Measurements from ENCODE around the gene CALN1. TPM values are rescaled to one million over a fixed set of nuclear protein-coding genes. Genes with fewer than 3 reads are reported as not detected.

Gene CALN1
- total RNA-seq, 1 donor from 2014 or later: not detected

DNA sequence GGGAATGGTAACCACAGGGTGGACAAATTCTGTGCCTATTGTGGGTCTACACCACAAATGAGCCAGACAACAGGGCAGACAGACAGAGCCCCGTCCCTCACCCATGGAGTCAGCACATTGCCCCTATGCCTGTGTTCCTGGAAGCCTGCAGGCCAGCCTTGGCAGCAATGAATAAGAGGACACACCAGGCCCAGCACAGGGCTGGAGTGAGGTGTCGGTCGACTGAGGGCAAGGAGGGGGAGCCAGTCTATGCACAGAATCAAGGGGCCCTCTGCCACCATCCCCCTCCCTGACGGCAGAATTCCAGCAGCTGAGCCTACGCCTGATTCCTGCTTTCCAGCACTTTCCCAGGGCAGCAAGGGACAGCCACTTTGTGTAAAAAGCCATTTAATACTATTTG is 98.2 kb downstream of the CALN1 start:
- TF ChIP-seq, protein P1, sequence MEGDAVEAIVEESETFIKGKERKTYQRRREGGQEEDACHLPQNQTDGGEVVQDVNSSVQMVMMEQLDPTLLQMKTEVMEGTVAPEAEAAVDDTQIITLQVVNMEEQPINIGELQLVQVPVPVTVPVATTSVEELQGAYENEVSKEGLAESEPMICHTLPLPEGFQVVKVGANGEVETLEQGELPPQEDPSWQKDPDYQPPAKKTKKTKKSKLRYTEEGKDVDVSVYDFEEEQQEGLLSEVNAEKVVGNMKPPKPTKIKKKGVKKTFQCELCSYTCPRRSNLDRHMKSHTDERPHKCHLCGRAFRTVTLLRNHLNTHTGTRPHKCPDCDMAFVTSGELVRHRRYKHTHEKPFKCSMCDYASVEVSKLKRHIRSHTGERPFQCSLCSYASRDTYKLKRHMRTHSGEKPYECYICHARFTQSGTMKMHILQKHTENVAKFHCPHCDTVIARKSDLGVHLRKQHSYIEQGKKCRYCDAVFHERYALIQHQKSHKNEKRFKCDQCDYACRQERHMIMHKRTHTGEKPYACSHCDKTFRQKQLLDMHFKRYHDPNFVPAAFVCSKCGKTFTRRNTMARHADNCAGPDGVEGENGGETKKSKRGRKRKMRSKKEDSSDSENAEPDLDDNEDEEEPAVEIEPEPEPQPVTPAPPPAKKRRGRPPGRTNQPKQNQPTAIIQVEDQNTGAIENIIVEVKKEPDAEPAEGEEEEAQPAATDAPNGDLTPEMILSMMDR (conservative IDR thresholded peaks at IDR 0.05; ENCODE audit: low read depth, low read length): no peak
- no peak overlapping the region for H3K4me3 ChIP-seq (ENCODE audit: low read depth, low read length)
- no peak for DNase-seq (ENCODE audit: low read depth)

DNA sequence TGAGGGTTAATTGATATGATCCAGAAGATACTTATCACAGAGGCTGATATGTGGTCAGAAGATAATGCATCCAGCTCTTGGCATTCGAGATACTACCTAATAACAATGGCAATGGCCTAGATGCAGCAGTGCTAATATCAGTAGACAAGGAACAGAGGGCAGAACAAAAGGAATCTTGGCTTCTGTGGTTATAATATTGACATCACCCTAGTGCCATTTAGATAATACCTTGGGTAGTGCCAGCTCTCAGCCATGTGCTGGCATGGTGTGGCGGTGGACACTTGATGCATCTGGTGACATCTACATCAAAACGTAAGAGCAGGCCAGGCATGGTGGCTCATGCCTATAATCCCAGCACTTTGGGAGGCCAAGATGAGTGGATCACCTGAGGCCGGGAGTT is 101.8 kb downstream of the CALN1 start:
- TF ChIP-seq, protein P1 (conservative IDR thresholded peaks at IDR 0.05; ENCODE audit: low read depth, low read length): no peak
- DNase-seq (ENCODE audit: low read depth): no peak
- no peak overlapping the region for H3K4me3 ChIP-seq (ENCODE audit: low read depth, low read length)

DNA sequence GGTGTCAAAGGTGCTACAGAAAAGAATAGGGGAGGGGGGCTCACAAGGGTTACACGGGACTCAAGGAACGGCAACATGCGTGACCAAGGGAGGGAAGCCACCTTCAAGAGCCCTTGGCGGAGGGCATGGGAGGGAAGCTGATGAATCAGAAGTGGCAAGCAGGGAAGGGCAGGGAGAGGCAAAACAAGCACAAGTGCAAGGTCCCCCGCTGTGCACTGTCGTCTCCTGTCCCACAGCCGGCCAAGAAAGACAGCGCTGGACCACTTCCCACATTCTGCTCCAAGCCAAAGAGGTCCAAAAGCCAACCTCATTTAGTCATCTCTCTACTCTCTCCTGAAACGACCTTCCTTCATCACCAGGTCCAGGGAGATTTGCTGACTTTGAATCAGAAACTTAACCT is 102.7 kb downstream of the CALN1 start:
- no peak for DNase-seq (ENCODE audit: low read depth)
- H3K4me3 ChIP-seq (ENCODE audit: low read depth, low read length): no peak overlapping the region
- TF ChIP-seq, protein P1 (conservative IDR thresholded peaks at IDR 0.05; ENCODE audit: low read depth, low read length): no peak

DNA sequence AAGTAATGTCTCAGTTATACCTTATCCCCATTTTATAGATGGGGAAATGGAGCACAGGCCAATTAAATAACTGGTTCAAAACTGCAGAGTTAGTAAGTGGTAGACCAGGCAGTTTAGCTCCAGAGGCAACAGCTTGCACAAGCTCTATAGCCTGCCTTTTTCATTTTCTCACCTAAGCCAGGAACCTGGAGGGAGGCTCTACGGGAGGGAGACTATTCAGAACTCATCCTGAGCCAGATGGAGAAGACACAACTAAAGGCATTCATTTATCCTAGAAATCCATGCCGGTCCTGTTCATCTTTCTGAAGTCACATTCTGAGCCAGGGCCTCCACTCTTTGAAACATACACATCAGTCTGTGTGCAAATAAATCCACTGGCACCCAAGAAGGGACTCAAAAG is 103.2 kb downstream of the CALN1 start:
- no peak for DNase-seq (ENCODE audit: low read depth)
- H3K4me3 ChIP-seq (ENCODE audit: low read depth, low read length): no peak overlapping the region
- TF ChIP-seq, protein P1 (conservative IDR thresholded peaks at IDR 0.05; ENCODE audit: low read depth, low read length): no peak

DNA sequence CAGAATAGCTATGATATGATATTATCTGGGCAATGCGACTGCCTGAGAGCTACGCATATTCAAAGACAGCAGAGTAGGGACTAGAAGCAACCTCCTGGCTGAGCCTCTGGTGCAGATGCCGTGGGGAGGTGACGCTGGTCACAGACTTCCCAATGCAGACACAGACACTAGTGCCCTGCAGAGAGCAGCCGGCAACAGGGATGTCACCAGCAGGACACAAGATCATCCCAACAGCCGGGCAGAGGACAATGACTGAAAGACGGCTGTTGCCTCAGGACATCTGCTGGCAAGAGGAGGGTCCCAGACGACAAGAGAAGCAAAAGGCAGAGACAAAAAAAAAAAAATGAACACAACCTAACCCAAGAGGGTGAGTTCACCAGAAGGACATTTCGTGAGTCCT is 104.6 kb downstream of the CALN1 start:
- no peak overlapping the region for H3K4me3 ChIP-seq (ENCODE audit: low read depth, low read length)
- DNase-seq (ENCODE audit: low read depth): no peak
- TF ChIP-seq, protein P1 (conservative IDR thresholded peaks at IDR 0.05; ENCODE audit: low read depth, low read length): no peak

DNA sequence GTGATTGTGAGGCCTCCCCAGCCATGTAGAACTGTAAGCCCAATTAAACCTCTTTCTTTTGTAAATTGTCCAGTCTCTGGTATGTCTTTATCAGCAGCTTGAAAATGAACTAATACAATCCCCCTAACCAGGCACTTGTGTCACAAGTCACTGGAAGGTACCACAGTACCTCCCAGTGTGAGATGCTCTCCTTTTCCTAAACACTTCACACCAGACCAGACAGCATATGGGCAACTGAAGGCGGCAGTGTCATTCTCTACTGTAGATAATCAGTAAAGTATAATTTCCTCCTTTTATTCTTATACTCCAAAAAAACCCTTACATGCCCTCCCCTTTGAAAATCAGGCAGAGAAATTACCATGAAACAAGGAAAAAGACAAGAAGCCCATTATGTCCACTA is 113.2 kb downstream of the CALN1 start:
- no peak overlapping the region for H3K4me3 ChIP-seq (ENCODE audit: low read depth, low read length)
- no peak for DNase-seq (ENCODE audit: low read depth)
- TF ChIP-seq, protein P1 (conservative IDR thresholded peaks at IDR 0.05; ENCODE audit: low read depth, low read length): no peak

DNA sequence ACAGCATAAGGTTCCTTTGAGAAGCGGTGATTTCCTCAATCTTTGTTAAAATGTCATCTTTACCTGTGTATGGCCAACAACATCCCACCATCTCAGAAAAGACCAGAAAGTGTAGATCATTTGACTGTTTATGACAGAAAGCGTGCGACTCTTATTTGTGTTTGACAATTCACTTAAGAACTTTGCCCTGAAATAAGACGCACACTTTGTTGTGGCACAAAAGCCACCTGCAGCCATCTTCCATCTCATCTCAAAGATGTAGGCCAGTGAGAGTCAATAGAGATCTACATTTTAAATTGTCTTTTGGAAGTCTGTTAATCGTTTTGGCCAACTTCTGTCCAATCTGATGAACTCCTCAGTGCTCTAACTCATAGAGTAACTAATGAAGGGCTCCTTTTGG is 114.0 kb downstream of the CALN1 start:
- TF ChIP-seq, protein P1 (conservative IDR thresholded peaks at IDR 0.05; ENCODE audit: low read depth, low read length): no peak
- H3K4me3 ChIP-seq (ENCODE audit: low read depth, low read length): no peak overlapping the region
- DNase-seq (ENCODE audit: low read depth): no peak

Data from epithelial cell of proximal tubule (primary cell).